Lung (tissue), 12 donors: Measurements from ENCODE around the gene RSPRY1. TPM values are rescaled to one million over a fixed set of nuclear protein-coding genes. Genes with fewer than 3 reads are reported as not detected.

Experiments used
- ATAC-seq: fragments of 200-7000 bp; cut with Tn5 transposase; one replicate; pipeline ENCODE4 v1.9.1; 2020; ENCODE audit warnings: moderate number of reproducible peaks; ENCODE audit not compliant: insufficient read depth, low FRiP score
- DNase-seq, 3 donors: peaks; one replicate each; pipeline ENCODE4 v3.0.0-alpha.2; 2013 to 2017
- H3K27ac ChIP-seq, 2 donors: one replicate each; pipeline ENCODE4 v1.5.1; 2013; ENCODE audit warnings: mild to moderate bottlenecking in 2 of 2, moderate library complexity in 2 of 2, control low read depth in 1 of 2, inconsistent platforms in 1 of 2, low read depth in 1 of 2, low read length in 1 of 2
- H3K27me3 ChIP-seq, 3 donors: one replicate each; pipeline ENCODE4 v1.5.1; 2013; ENCODE audit warnings: low read length in 2 of 3; ENCODE audit not compliant: control insufficient read depth in 3 of 3, insufficient read depth in 3 of 3
- H3K36me3 ChIP-seq, 4 donors: one replicate each; pipeline ENCODE4 v1.5.1; 2013; ENCODE audit warnings: low read length in 4 of 4, mild to moderate bottlenecking in 1 of 4, moderate library complexity in 1 of 4; ENCODE audit not compliant: control insufficient read depth in 4 of 4, insufficient read depth in 4 of 4
- H3K4me1 ChIP-seq, 5 donors: one replicate each; pipeline ENCODE4 v1.5.1; 2013; ENCODE audit warnings: low read length in 5 of 5, mild to moderate bottlenecking in 2 of 5, moderate library complexity in 1 of 5; ENCODE audit not compliant: control insufficient read depth in 5 of 5, insufficient read depth in 5 of 5
- H3K4me3 ChIP-seq: one replicate; pipeline ENCODE4 v1.5.1; 2013; ENCODE audit warnings: mild to moderate bottlenecking, control low read depth, moderate library complexity
- H3K9ac ChIP-seq, 2 donors: one replicate each; pipeline ENCODE4 v1.5.1; 2013; ENCODE audit warnings: low read length in 2 of 2, control low read depth in 1 of 2; ENCODE audit not compliant: insufficient read depth in 1 of 2
- H3K9me3 ChIP-seq, 4 donors: one replicate each; pipeline ENCODE4 v1.5.1; 2013; ENCODE audit warnings: low read length in 3 of 4, mild to moderate bottlenecking in 1 of 4, moderate library complexity in 1 of 4; ENCODE audit not compliant: control insufficient read depth in 4 of 4, insufficient read depth in 3 of 4
- WGBS, 2 donors: extraction: QIAGEN DNeasy Blood & Tissue Kit; methylation state at CpG; one replicate each; pipeline ENCODE4 v1.1.7; 2013; 5-methylcytosine and 5-hydroxymethylcytosine counted together
- polyA plus RNA-seq, 2 donors: library from polyadenylated mRNA; stranded (reverse); fragments of 200-250 nt; gene quantifications; one replicate each; pipeline ENCODE4 v1.2.1, GENCODE V29; 2013
- total RNA-seq, 2 donors: library from RNA; depleted of rRNA in 1 of 2; stranded (reverse); fragments of >200 nt in 1 of 2; gene quantifications; one replicate each; pipeline ENCODE4 v1.2.1, GENCODE V29; 2014 to 2021
- TF ChIP-seq, protein P1 (sequence below): IDR thresholded peaks from 2 replicates; pipeline ENCODE4 v1.5.1; 2012; ENCODE audit warnings: mild to moderate bottlenecking; ENCODE audit errors: control extremely low read depth, extremely low read depth
- donor health status: control.
- donor health status: control.
- donor health status: Bipolar disorder and iron deficiency.
- donor health status: healthy.
- donor health status: DM: yes; HTN: yes; CAD: no.

The RSPRY1 gene
- total and polyA plus RNA-seq, 4 donors = 10.5 to 71.7 (median 25.2) TPM

DNA sequence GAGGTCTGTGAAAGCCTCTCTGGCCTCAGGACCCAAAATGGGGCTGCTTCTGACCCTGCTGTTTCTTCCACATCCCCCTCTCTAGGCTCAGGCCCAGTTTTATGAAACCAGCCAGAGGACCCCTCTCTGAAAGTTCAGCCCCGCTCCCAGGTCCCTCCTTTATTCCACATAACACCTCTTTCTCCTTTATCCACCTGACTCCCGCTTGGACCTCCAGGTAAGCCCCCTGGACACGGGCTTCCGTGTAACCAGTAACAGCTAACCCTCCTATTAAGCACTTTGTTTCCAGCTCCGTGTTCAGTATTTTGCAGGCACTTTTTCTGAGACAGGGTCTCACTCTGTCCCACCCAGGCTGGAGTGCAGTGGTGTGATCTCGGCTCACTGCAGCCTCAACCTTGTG, 37.6 kb upstream of the RSPRY1 start:
- no peaks in the 10 kb centered on the region for H3K9me3 ChIP-seq
- H3K9ac ChIP-seq = no peak overlapping the region
- H3K4me1 ChIP-seq = peaks cover 0 to 45% (median 13%) of the 10 kb centered on the region in 5 donors
- no peaks in the 10 kb centered on the region for H3K27me3 ChIP-seq
- H3K27ac ChIP-seq = peak overlapping the region; percentile 11 to 76
- peaks cover 1 to 20% (median 6%) of the 10 kb centered on the region in 4 donors for H3K36me3 ChIP-seq
- H3K4me3 ChIP-seq = no peak overlapping the region
- DNase-seq (no peak), ATAC-seq (no peak)
- TF ChIP-seq, protein P1, sequence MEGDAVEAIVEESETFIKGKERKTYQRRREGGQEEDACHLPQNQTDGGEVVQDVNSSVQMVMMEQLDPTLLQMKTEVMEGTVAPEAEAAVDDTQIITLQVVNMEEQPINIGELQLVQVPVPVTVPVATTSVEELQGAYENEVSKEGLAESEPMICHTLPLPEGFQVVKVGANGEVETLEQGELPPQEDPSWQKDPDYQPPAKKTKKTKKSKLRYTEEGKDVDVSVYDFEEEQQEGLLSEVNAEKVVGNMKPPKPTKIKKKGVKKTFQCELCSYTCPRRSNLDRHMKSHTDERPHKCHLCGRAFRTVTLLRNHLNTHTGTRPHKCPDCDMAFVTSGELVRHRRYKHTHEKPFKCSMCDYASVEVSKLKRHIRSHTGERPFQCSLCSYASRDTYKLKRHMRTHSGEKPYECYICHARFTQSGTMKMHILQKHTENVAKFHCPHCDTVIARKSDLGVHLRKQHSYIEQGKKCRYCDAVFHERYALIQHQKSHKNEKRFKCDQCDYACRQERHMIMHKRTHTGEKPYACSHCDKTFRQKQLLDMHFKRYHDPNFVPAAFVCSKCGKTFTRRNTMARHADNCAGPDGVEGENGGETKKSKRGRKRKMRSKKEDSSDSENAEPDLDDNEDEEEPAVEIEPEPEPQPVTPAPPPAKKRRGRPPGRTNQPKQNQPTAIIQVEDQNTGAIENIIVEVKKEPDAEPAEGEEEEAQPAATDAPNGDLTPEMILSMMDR = no peak
- 88 to 95% methylated on average over 6 of the region's 6 CpGs for WGBS, 2 donors

DNA sequence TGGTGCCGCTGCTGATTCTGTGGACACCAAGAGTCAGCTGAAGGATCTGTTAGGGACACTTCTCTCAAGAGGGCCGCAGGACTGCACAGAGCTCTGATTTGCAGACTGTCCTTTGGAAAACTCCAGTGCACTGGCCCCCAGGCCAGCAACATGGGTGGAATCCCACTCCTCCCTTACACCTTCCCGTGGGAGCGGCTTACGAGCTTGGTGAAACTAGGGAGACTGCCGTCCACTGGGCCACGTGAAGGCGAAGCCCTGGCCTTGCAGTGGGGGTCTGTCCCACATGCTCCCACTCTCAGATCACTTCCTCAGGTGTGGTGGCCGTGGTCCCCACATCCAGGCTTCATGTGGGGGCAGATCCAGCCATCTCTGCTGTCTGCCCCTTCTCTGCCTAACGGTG, 36.7 kb upstream of the RSPRY1 start:
- Histone ChIP-seq H3K4me3 (no peak overlapping the region), H3K27me3 (no peaks in the 10 kb centered on the region), H3K9me3 (no peaks in the 10 kb centered on the region), H3K36me3 (peaks cover 5 to 25% (median 12%) of the 10 kb centered on the region in 4 donors), H3K27ac (peak overlapping the region in 1 of 2 donors; percentile 76), H3K4me1 (peaks cover 0 to 39% (median 9%) of the 10 kb centered on the region in 5 donors), H3K9ac (no peak overlapping the region)
- DNase-seq (no peak), ATAC-seq (no peak)
- 89% methylated on average over 10 of the region's 10 CpGs for WGBS, 2 donors
- TF ChIP-seq, protein P1 = no peak

DNA sequence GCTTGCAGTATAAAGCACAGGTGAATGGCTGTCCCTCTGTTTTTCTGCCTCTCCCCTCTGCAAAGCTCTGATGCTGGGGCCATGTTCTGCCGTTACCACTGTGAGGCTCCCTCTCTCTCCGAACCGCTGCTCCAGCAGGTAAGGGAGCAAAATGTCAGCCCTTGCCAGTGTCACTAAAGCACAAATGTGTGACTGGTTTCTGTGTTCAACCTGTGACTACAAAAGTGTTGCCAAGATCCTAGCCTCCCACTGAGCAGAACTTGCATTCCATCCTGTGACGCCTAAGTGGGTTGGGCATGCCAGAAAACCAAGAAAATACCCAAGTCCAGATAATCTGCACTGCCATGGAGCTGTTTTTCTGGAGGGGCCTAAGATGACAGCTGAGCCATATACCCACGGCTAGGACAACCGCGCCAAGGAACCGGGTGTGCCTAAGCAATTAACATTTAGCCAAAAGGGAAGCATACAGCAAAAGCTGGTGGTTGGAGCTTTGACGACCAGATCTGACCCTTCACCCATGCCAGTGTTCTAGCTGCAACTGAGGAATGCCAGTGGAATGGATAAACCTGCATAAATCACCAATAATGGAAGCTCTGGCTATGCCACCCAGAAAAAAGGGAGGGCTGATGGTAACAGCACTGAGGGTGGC, 35.3 kb upstream of the RSPRY1 start:
- ATAC-seq (no peak), DNase-seq (no peak)
- Histone ChIP-seq H3K27me3 (no peaks in the 10 kb centered on the region), H3K9me3 (no peaks in the 10 kb centered on the region), H3K27ac (no peak overlapping the region), H3K36me3 (peaks cover 12 to 26% (median 14%) of the 10 kb centered on the region in 4 donors), H3K4me3 (no peak overlapping the region), H3K9ac (no peak overlapping the region), H3K4me1 (peaks cover 0 to 35% (median 9%) of the 10 kb centered on the region in 5 donors)
- TF ChIP-seq, protein P1 = no peak
- WGBS, 2 donors = 89 to 93% methylated on average over 9 of the region's 9 CpGs

DNA sequence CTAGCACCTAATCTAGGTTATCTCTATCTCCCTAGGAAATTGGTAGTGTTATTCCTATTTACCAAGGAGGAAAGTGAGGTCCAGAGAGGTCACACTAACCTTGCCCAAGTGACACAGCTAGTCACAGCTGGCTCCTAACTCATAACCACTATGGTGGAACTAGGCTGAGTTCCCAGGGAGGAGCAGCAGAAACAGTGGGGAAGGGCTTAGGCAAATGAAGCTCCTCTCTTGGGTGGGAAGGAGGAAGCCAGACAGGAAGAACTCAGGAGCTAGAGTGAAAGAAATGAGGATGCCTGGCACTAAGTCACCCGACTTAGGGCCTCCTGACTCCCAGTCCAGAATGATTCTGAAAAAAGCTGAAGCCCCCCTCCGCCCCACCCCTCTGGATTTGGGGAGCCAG, 34.8 kb upstream of the RSPRY1 start:
- no peak overlapping the region for H3K27ac ChIP-seq
- ATAC-seq = no peak

More for the DNA sequence above, 34.8 kb upstream of the RSPRY1 start:
- H3K27me3 ChIP-seq = no peaks in the 10 kb centered on the region
- H3K36me3 ChIP-seq = peaks cover 17 to 23% (median 18%) of the 10 kb centered on the region in 4 donors
- no peak overlapping the region for H3K9ac ChIP-seq
- H3K4me3 ChIP-seq = no peak overlapping the region
- DNase-seq = no peak
- no peaks in the 10 kb centered on the region for H3K9me3 ChIP-seq
- WGBS, 2 donors = 51 to 70% methylated on average over 2 of the region's 2 CpGs
- H3K4me1 ChIP-seq = peaks cover 0 to 29% (median 9%) of the 10 kb centered on the region in 5 donors
- TF ChIP-seq, protein P1 = no peak
